ENCODE results near the gene KRT2.

The KRT2 gene

GRCh38 chr12:52651726-52652261, at the start of gene KRT2:
Gene KRT2, minus strand, starts transcription at chr12:52652211. Its CDS starts 69 bp downstream, at chr12:52652142.
- no peak for DNase-seq

GRCh38 chr12:52701281-52701680, 49.3 kb upstream of the KRT2 start:
- no peak for DNase-seq

- no peak for DNase-seq
Observed at GRCh38 chr12:52699960-52700359, 47.9 kb upstream of the KRT2 start.

GRCh38 chr12:52699373-52699772, 47.4 kb upstream of the KRT2 start:
- DNase-seq, result no peak

- no peak for DNase-seq
Observed at GRCh38 chr12:52698651-52699340, 46.8 kb upstream of the KRT2 start.

- DNase-seq, result no peak
Observed at GRCh38 chr12:52697058-52697582, 45.1 kb upstream of the KRT2 start.

- no peak for DNase-seq
Observed at GRCh38 chr12:52696588-52696987, 44.6 kb upstream of the KRT2 start.

- DNase-seq, result no peak
Observed at GRCh38 chr12:52695039-52695438, 43.0 kb upstream of the KRT2 start.

- DNase-seq, result no peak
Observed at GRCh38 chr12:52694151-52694550, 42.1 kb upstream of the KRT2 start.

GRCh38 chr12:52693261-52693660, 41.2 kb upstream of the KRT2 start:
- no peak for DNase-seq

GRCh38 chr12:52692254-52692653, 40.2 kb upstream of the KRT2 start:
- no peak for DNase-seq

- DNase-seq, result no peak
Observed at GRCh38 chr12:52691841-52692150, 39.8 kb upstream of the KRT2 start.

- DNase-seq, result no peak
Observed at GRCh38 chr12:52691076-52691840, 39.2 kb upstream of the KRT2 start.

- no peak for DNase-seq
Observed at GRCh38 chr12:52690351-52691075, 38.5 kb upstream of the KRT2 start.

GRCh38 chr12:52689936-52690335, 37.9 kb upstream of the KRT2 start:
- DNase-seq, result no peak

GRCh38 chr12:52689239-52689638, 37.2 kb upstream of the KRT2 start:
- DNase-seq, result no peak

GRCh38 chr12:52688481-52688880, 36.5 kb upstream of the KRT2 start:
- DNase-seq, result no peak

- no peak for DNase-seq
Observed at GRCh38 chr12:52687497-52688385, 35.7 kb upstream of the KRT2 start.

- no peak for DNase-seq
Observed at GRCh38 chr12:52686756-52687487, 34.9 kb upstream of the KRT2 start.

GRCh38 chr12:52686063-52686462, 34.1 kb upstream of the KRT2 start:
- no peak for DNase-seq

GRCh38 chr12:52685406-52685890, 33.4 kb upstream of the KRT2 start:
- no peak for DNase-seq

GRCh38 chr12:52684431-52684830, 32.4 kb upstream of the KRT2 start:
- no peak for DNase-seq
